ENCODE data around the gene DPP6.
"Not testable (repeated sequence)": the region's sequence is repeated elsewhere in the genome, so short reads cannot be mapped to it uniquely, and the experiment has no call there.

Gene DPP6

GRCh38 chr7:154148791-154149516 is 96.8 kb downstream of the DPP6 start:
- not testable (repeated sequence) for DNase-seq (ENCODE audit: low spot score)

DNA sequence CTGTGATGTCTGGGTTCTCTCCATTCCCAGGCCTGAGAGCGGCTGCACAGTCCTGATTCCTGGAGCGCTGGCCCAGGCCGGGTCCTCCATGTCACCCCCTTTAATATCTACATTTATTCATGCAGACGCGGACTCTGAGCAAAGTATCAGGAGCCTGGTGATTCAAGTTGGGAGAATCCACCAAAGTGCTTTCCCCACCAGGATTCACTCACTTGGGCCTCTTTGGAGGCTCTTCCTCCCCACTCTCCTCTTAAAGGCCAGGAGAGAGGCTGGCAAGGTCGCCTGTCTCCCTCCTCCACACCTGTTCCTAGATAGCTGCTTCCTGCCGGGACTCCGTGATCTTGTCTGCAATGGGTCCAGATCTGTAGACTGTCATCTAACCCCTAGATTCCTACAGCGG is 98.5 kb downstream of the DPP6 start:
- DNase-seq (ENCODE audit: low spot score): not testable (repeated sequence)

- not testable (repeated sequence) for DNase-seq (ENCODE audit: low spot score)
Measured at GRCh38 chr7:154151306-154151705, 99.1 kb downstream of the DPP6 start.

GRCh38 chr7:154155928-154156327 is 103.7 kb downstream of the DPP6 start:
- DNase-seq (ENCODE audit: low spot score): not testable (repeated sequence)

DNA sequence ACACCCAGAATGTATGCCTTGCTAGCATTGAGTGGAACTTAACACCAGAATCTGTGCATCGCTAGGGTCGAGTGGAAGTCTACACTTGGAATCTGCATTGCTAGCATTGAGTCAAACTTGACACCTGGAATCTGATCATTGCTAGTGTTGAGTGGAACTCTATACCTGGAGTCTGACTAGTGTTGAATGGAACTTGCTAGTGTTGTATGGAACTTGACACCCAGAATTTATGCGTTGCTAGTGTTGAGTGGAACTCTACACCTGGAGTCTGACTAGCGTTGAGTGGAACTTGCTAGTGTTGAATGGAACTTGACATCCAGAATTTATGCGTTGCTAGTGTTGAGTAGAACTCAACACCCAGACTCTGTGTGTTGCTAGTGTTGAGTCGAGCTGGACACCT is 110.7 kb downstream of the DPP6 start:
- DNase-seq (ENCODE audit: low spot score): not testable (repeated sequence)

DNA sequence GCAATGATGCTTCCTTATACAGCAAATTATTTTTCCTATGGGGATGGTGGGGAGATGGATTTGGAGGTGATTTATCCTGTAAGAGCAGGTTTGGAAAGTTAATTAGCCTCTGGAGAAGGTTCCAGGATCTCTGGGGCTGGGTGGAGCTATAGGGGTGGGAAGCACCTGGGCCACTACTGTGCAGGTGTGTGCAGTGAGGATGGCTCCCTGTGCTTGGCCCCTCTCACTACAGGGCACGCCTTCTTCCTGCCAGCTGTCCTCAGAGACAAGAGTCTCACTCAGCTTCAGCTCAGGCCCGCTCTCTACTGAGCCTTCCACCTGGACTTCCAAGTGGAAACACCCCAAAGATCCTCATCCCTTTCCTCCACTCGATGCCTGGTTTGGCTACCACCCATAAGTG is 111.4 kb downstream of the DPP6 start:
- not testable (repeated sequence) for DNase-seq (ENCODE audit: low spot score)

- no peak for DNase-seq (ENCODE audit: low spot score)
Measured at GRCh38 chr7:154167051-154167450, 114.9 kb downstream of the DPP6 start.

- DNase-seq (ENCODE audit: low spot score): no peak
Measured at GRCh38 chr7:154167807-154168206, 115.6 kb downstream of the DPP6 start.

GRCh38 chr7:154171422-154171821 is 119.2 kb downstream of the DPP6 start:
- no peak for DNase-seq (ENCODE audit: low spot score)

GRCh38 chr7:154172236-154172635 is 120.0 kb downstream of the DPP6 start:
- DNase-seq (ENCODE audit: low spot score): no peak

DNA sequence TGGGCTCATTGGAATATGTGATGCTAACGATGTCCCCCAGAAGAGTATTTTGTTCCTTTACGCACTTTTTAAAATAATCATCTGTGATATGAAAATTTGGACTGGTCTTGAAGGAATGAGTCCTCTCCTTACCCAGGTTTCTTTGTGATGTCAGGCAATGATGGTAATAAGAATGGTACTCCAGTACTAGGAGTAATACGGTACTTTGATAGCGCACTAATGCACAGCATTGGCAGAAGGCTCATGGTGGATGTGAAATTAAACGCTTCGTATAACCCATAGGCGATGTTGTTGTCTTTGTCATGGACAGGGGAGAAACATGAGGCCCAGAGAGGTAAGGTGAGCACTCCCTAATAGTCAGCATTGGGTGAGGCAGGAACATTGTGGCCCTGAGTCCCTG is 125.4 kb downstream of the DPP6 start:
- DNase-seq (ENCODE audit: low spot score): no peak

- DNase-seq (ENCODE audit: low spot score): no peak
Measured at GRCh38 chr7:154178895-154179294, 126.7 kb downstream of the DPP6 start.

GRCh38 chr7:154183482-154183881 is 131.3 kb downstream of the DPP6 start:
- no peak for DNase-seq (ENCODE audit: low spot score)

- no peak for DNase-seq (ENCODE audit: low spot score)
Measured at GRCh38 chr7:154183946-154184345, 131.7 kb downstream of the DPP6 start.

- no peak for DNase-seq (ENCODE audit: low spot score)
Measured at GRCh38 chr7:154186811-154187210, 134.6 kb downstream of the DPP6 start.

- DNase-seq (ENCODE audit: low spot score): no peak
Measured at GRCh38 chr7:154188330-154188729, 136.1 kb downstream of the DPP6 start.

DNA sequence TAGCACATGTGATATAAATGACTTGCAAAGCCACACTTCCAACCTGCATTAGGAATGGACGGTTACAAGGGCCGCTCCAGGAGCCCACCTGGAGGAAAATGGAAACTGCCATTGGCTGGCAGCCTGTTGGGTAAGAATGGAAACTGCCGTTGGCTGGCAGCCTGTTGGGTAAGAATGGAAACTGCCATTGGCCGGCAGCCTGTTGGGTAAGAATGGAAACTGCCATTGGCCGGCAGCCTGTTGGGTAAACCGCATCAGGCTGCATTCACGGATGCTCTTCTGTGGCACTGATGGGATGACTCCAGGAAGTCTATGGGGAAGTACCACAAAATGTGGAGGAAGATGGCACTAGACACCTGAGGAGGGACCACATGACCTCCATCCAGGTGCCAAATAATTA is 143.1 kb downstream of the DPP6 start:
- no peak for DNase-seq (ENCODE audit: low spot score)

DNA sequence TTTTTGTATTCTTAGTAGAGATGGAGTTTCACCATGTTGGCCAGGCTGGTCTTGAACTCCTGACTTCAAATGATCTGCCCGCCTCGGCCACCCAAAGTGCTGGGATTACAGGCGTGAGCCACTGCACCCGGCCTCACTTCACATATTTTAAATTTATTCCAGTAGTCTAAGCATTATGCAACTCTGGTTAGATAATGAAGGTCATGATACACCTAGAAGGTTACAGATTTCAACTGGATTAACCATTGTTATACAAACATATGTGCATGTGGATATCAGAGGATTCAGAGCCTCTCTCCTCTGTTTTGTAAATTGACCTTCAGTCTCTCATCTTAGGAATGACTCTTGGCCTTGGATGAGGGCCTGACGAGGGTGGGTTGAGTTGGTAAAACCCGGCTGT is 146.3 kb downstream of the DPP6 start:
- DNase-seq (ENCODE audit: low spot score): no peak

- DNase-seq (ENCODE audit: low spot score): no peak
Measured at GRCh38 chr7:154200241-154200640, 148.0 kb downstream of the DPP6 start.

GRCh38 chr7:154202002-154202401 is 149.8 kb downstream of the DPP6 start:
- no peak for DNase-seq (ENCODE audit: low spot score)

DNA sequence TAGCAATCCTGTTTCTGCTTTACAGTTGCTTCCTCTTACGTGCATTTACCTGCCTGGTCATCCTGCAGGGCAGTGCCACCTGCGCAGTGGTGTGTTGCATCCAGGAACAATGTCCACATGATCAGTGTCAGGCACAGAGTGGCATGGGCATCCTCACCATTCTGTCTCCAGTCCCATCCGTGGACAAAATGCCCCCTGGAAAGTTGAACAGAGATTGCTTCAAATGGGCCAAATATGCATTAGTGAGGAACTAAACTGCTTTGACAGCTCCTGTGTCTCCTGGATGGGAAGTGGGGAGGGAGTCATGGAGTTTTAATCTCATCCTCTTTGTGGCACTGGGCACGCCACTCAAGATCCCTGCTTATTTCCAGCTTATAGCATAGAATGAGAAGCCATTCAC is 151.8 kb downstream of the DPP6 start:
- DNase-seq (ENCODE audit: low spot score): no peak

GRCh38 chr7:154212861-154213260 is 160.7 kb downstream of the DPP6 start:
- no peak for DNase-seq (ENCODE audit: low spot score)

GRCh38 chr7:154217688-154218340 is 165.6 kb downstream of the DPP6 start:
- DNase-seq (ENCODE audit: low spot score): no peak

DNA sequence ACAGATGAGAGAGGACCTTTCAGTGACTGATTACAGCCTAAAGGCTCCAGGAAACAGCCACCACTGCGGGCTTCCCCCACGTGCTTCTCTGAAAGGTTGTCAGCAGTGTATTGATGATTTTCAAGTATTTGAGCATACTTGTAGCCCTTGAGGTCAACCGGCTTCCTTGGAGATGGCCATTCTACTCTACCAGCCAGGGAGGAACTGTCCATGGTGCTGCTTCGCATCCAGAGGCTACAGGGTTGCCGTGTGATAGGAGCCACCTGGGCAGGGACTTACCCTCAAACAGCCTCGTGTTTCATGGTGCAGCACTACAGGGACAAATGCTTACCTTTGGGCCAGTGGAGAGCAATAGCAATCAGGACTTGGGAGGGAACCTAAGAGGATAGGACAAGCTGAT is 179.5 kb downstream of the DPP6 start:
- DNase-seq (ENCODE audit: low spot score): no peak
